Neural cell (in vitro differentiated cells): Measurements from ENCODE around the gene PAWR. TPM values are rescaled to one million over a fixed set of nuclear protein-coding genes. Genes with fewer than 3 reads are reported as not detected.

Source experiments
- H2AFZ ChIP-seq: fragments of 200-600, 300-800 bp; sonication (generic), shearing (Covaris generic); 2 replicates; pipeline ENCODE4 v1.6.0; 2014; ENCODE audit warnings: low read depth, mild to moderate bottlenecking, antibody characterized with exemption, low read length, moderate library complexity
- H3F3A ChIP-seq: fragments of 200-600 bp; shearing (Covaris generic); 2 replicates; pipeline ENCODE4 v1.6.1; 2016; ENCODE audit warnings: mild to moderate bottlenecking, moderate library complexity, mixed read lengths, antibody characterized with exemption, low read length; ENCODE audit not compliant: insufficient read depth, poor library complexity, severe bottlenecking
- H3K27ac ChIP-seq: fragments of 200-600, 300-800 bp; sonication (generic), shearing (Covaris generic); 2 replicates; pipeline ENCODE4 v1.5.1; 2014; ENCODE audit warnings: mild to moderate bottlenecking, low read length, moderate library complexity
- H3K27me3 ChIP-seq: fragments of 300-800, 200-600 bp; sonication (generic), shearing (Covaris generic); 2 replicates; pipeline ENCODE4 v1.6.0; 2014; ENCODE audit warnings: mild to moderate bottlenecking, low read depth, low read length, moderate library complexity; ENCODE audit not compliant: insufficient read depth
- H3K36me3 ChIP-seq: fragments of 300-800, 200-600 bp; sonication (generic), shearing (Covaris generic); 2 replicates; pipeline ENCODE4 v1.5.1; 2014; ENCODE audit warnings: mild to moderate bottlenecking, antibody characterized with exemption, low read length, moderate library complexity; ENCODE audit not compliant: insufficient read depth
- H3K4me2 ChIP-seq: fragments of 300-800, 200-600 bp; sonication (generic), shearing (Covaris generic); 2 replicates; pipeline ENCODE4 v1.6.0; 2014; ENCODE audit warnings: mild to moderate bottlenecking, low read length
- H3K4me3 ChIP-seq: fragments of 300-800, 200-600 bp; sonication (generic), shearing (Covaris generic); 2 replicates; pipeline ENCODE4 v1.5.1; 2014; ENCODE audit warnings: mild to moderate bottlenecking, low read length, moderate library complexity
- H3K79me2 ChIP-seq: fragments of 200-600 bp; shearing (Covaris generic); replicated peaks from 2 replicates; pipeline ENCODE4 v1.6.0; 2014; ENCODE audit warnings: mild to moderate bottlenecking, low read length, moderate library complexity; ENCODE audit not compliant: insufficient read depth
- H3K9ac ChIP-seq: fragments of 300-800, 200-600 bp; sonication (generic), shearing (Covaris generic); 2 replicates; pipeline ENCODE4 v1.6.1; 2016; ENCODE audit warnings: mild to moderate bottlenecking, low read length, mixed read lengths
- H3K9me2 ChIP-seq: fragments of 200-600 bp; shearing (Covaris generic); 2 replicates; pipeline ENCODE4 v1.6.1; 2016; ENCODE audit warnings: mild to moderate bottlenecking, low read length, mixed read lengths; ENCODE audit not compliant: insufficient read depth
- H3K9me3 ChIP-seq: fragments of 200-600, 300-800 bp; sonication (generic), shearing (Covaris generic); 2 replicates; pipeline ENCODE4 v1.6.1; 2016; ENCODE audit warnings: mild to moderate bottlenecking, mixed run types, low read length, moderate library complexity, mixed read lengths
- H4K20me1 ChIP-seq: fragments of 200-600 bp; shearing (Covaris generic); 2 replicates; pipeline ENCODE4 v1.6.1; 2016; ENCODE audit warnings: mild to moderate bottlenecking, mixed run types; ENCODE audit not compliant: insufficient read depth
- CTCF ChIP-seq: fragments of 450-650 bp; IDR thresholded peaks from 2 replicates; pipeline ENCODE4 v1.5.1; 2014; ENCODE audit warnings: antibody characterized with exemption, mild to moderate bottlenecking, moderate library complexity; ENCODE audit not compliant: poor library complexity, severe bottlenecking
- EP300 ChIP-seq: fragments of 450-650 bp; conservative IDR thresholded peaks from 2 replicates; pipeline ENCODE4 v1.6.1; 2014; ENCODE audit warnings: antibody characterized with exemption, mild to moderate bottlenecking, moderate library complexity; ENCODE audit not compliant: poor library complexity, severe bottlenecking
- EZH2 ChIP-seq: fragments of 200-600, 300-800 bp; shearing (Covaris generic), sonication (generic); IDR thresholded peaks from 2 replicates; pipeline ENCODE4 v1.6.1; 2014; ENCODE audit warnings: antibody characterized with exemption, low read length, borderline replicate concordance, mild to moderate bottlenecking; ENCODE audit not compliant: insufficient read depth, poor library complexity, severe bottlenecking
- MXI1 ChIP-seq: fragments of 450-650 bp; conservative IDR thresholded peaks from 2 replicates; pipeline ENCODE4 v1.6.1; 2014; ENCODE audit warnings: antibody characterized with exemption, mild to moderate bottlenecking; ENCODE audit not compliant: poor library complexity, severe bottlenecking
- POLR2AphosphoS5 ChIP-seq: IDR thresholded peaks from 2 replicates; pipeline ENCODE4 v1.6.1; 2012
- RAD21 ChIP-seq: fragments of 450-650 bp; conservative IDR thresholded peaks from 2 replicates; pipeline ENCODE4 v1.6.1; 2014; ENCODE audit warnings: antibody characterized with exemption, mild to moderate bottlenecking, moderate library complexity
- REST ChIP-seq: IDR thresholded peaks from 2 replicates; pipeline ENCODE4 v1.6.1; 2012; ENCODE audit warnings: borderline replicate concordance
- SMC3 ChIP-seq: fragments of 450-650 bp; conservative IDR thresholded peaks from 2 replicates; pipeline ENCODE4 v1.6.1; 2014; ENCODE audit warnings: antibody characterized with exemption, mild to moderate bottlenecking, moderate library complexity; ENCODE audit not compliant: poor library complexity
- TAF1 ChIP-seq: IDR thresholded peaks from 2 replicates; pipeline ENCODE4 v1.6.1; 2012; ENCODE audit warnings: low read depth
- polyA plus RNA-seq: library from polyadenylated mRNA; depleted of rRNA; stranded (reverse); fragments of >200 nt; gene quantifications from 2 replicates; pipeline ENCODE4 v1.2.3, GENCODE V29; 2014

The PAWR gene
- polyA plus RNA-seq, 1 donor from 2014 or later: 13.4 TPM

GRCh38 chr12:79569679-79570078, 121.1 kb downstream of the PAWR start:
- no peaks in the 10 kb centered on the region for H3K27me3 ChIP-seq
- H4K20me1 ChIP-seq: no peaks in the 10 kb centered on the region
- no peaks in the 10 kb centered on the region for H3K36me3 ChIP-seq
- H3K4me3 ChIP-seq: no peak overlapping the region
- H2AFZ ChIP-seq: no peak overlapping the region
- no peak overlapping the region for H3K9ac ChIP-seq
- TF ChIP-seq CTCF (no peak), EP300 (no peak), REST (no peak), MXI1 (no peak), SMC3 (no peak), EZH2 (no peak), RAD21 (no peak), TAF1 (no peak)
- no peaks in the 10 kb centered on the region for H3F3A ChIP-seq
- no peaks in the 10 kb centered on the region for H3K79me2 ChIP-seq
- H3K4me2 ChIP-seq: no peak overlapping the region
- no peaks in the 10 kb centered on the region for H3K9me3 ChIP-seq
- H3K9me2 ChIP-seq: no peaks in the 10 kb centered on the region
- no peak overlapping the region for H3K27ac ChIP-seq

GRCh38 chr12:79567175-79567563, 123.6 kb downstream of the PAWR start:
- Histone ChIP-seq H3K27me3 (no peaks in the 10 kb centered on the region), H3F3A (no peaks in the 10 kb centered on the region), H3K79me2 (no peaks in the 10 kb centered on the region), H3K9me3 (no peaks in the 10 kb centered on the region), H3K36me3 (no peaks in the 10 kb centered on the region), H3K4me2 (no peak overlapping the region), H3K27ac (no peak overlapping the region), H4K20me1 (no peaks in the 10 kb centered on the region), H3K9me2 (no peaks in the 10 kb centered on the region), H3K4me3 (no peak overlapping the region), H2AFZ (no peak overlapping the region), H3K9ac (no peak overlapping the region)
- TF ChIP-seq POLR2AphosphoS5 (no peak), CTCF (no peak), EZH2 (no peak), TAF1 (no peak)
